ENCODE measurements around the gene ATG9A.

- no peak for TF ChIP-seq CTCF (IDR thresholded peaks at IDR 0.05)
- TF ChIP-seq POLR2A (IDR thresholded peaks at IDR 0.05) = no peak
- TF ChIP-seq EP300 (IDR thresholded peaks at IDR 0.05) = no peak
Observed at GRCh38 chr2:219186754-219187456, 42.5 kb downstream of the ATG9A start.
